ENCODE results near the gene HHATL. TPM values are rescaled to one million over a fixed set of nuclear protein-coding genes. Genes with fewer than 3 reads are reported as not detected.

HHATL gene
- total and polyA plus RNA-seq, 7 donors = 37.0 to 276 (median 166) TPM

- ATAC-seq (no peak), DNase-seq (no peak)
- peaks cover 16% of the 10 kb centered on the region for H3K4me1 ChIP-seq
- peaks cover 15 to 61% of the 10 kb centered on the region in 2 donors for H3K36me3 ChIP-seq (ENCODE audit: insufficient read depth in 1 of 2, low read depth in 1 of 2)
- WGBS, 3 donors = 79 to 84% (median 80%) methylated on average over 5 of the region's 5 CpGs
- H3K27ac ChIP-seq = no peak overlapping the region
- no peaks in the 10 kb centered on the region for H3K9me3 ChIP-seq
- no peaks in the 10 kb centered on the region for H3K27me3 ChIP-seq (ENCODE audit: insufficient read depth in 3 of 3, low read length in 2 of 3)
- TF ChIP-seq, protein P1, sequence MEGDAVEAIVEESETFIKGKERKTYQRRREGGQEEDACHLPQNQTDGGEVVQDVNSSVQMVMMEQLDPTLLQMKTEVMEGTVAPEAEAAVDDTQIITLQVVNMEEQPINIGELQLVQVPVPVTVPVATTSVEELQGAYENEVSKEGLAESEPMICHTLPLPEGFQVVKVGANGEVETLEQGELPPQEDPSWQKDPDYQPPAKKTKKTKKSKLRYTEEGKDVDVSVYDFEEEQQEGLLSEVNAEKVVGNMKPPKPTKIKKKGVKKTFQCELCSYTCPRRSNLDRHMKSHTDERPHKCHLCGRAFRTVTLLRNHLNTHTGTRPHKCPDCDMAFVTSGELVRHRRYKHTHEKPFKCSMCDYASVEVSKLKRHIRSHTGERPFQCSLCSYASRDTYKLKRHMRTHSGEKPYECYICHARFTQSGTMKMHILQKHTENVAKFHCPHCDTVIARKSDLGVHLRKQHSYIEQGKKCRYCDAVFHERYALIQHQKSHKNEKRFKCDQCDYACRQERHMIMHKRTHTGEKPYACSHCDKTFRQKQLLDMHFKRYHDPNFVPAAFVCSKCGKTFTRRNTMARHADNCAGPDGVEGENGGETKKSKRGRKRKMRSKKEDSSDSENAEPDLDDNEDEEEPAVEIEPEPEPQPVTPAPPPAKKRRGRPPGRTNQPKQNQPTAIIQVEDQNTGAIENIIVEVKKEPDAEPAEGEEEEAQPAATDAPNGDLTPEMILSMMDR (IDR thresholded peaks at IDR 0.05) = no peak
- H3K4me3 ChIP-seq = no peak overlapping the region
- intact Hi-C loops (cut with DNase I) = no loop called here
These were observed 54.7 kb downstream of the HHATL start for GRCh38 chr3:42647821-42648459.

Other genes with a start within 250 kb of the HHATL start
- 1 to 10 TPM in 2 of 4 donors, under 1 TPM in 2; 0.37 to 1.8 (median 1.0) TPM for gene VIPR1, start 200.2 kb downstream of the HHATL start, total RNA-seq
- under 1 TPM; 0.28 to 0.95 (median 0.69) TPM for gene VIPR1, start 200.2 kb downstream of the HHATL start, polyA plus RNA-seq
- gene SEC22C, start 120.8 kb downstream of the HHATL start, total RNA-seq = 10 to 100 TPM; 13.0 to 31.0 (median 15.5) TPM
- 10 to 100 TPM; 11.2 to 46.8 (median 15.5) TPM for gene SEC22C, start 120.8 kb downstream of the HHATL start, polyA plus RNA-seq
- 10 to 100 TPM in 1 of 4 donors, 1 to 10 TPM in 3; 8.2 to 11.2 (median 9.5) TPM for gene SS18L2, start 111.9 kb downstream of the HHATL start, total RNA-seq
- 10 to 100 TPM; 16.8 to 31.6 (median 20.1) TPM for gene SS18L2, start 111.9 kb downstream of the HHATL start, polyA plus RNA-seq
- gene NKTR, start 102.1 kb downstream of the HHATL start, total RNA-seq = 10 to 100 TPM; 12.9 to 23.0 (median 17.6) TPM
- gene NKTR, start 102.1 kb downstream of the HHATL start, polyA plus RNA-seq = 10 to 100 TPM in 2 of 3 donors, 1 to 10 TPM in 1; 9.0 to 14.1 (median 11.1) TPM
- gene ZBTB47, start 49.1 kb downstream of the HHATL start, total RNA-seq = 100 to 1,000 TPM in 2 of 4 donors, 10 to 100 TPM in 2; 87.2 to 151 (median 110) TPM
- gene ZBTB47, start 49.1 kb downstream of the HHATL start, polyA plus RNA-seq = 10 to 100 TPM; 41.6 to 90.3 (median 72.6) TPM
- gene KLHL40, start 17.3 kb downstream of the HHATL start, total RNA-seq = 100 to 1,000 TPM; 241 to 923 (median 381) TPM
- 100 to 1,000 TPM; 306 to 822 (median 392) TPM for gene KLHL40, start 17.3 kb downstream of the HHATL start, polyA plus RNA-seq
- 1 to 10 TPM in 1 of 4 donors, under 1 TPM in 3; 0.47 to 1.1 (median 0.62) TPM for gene CCDC13, start 70.5 kb upstream of the HHATL start, total RNA-seq
- 1 to 10 TPM in 1 of 3 donors, under 1 TPM in 2; 0.30 to 1.2 (median 0.66) TPM for gene CCDC13, start 70.5 kb upstream of the HHATL start, polyA plus RNA-seq
- gene HIGD1A, start 101.7 kb upstream of the HHATL start, total RNA-seq = 100 to 1,000 TPM in 2 of 4 donors, 10 to 100 TPM in 2; 81.0 to 118 (median 93.5) TPM
- gene HIGD1A, start 101.7 kb upstream of the HHATL start, polyA plus RNA-seq = 100 to 1,000 TPM; 136 to 169 (median 165) TPM
- gene ACKR2, start 106.6 kb upstream of the HHATL start, total RNA-seq = 1 to 10 TPM in 3 of 4 donors, under 1 TPM in 1; 0.79 to 1.6 (median 1.1) TPM
- under 1 TPM; 0.04 to 0.45 (median 0.25) TPM for gene ACKR2, start 106.6 kb upstream of the HHATL start, polyA plus RNA-seq
- under 1 TPM in 1 of 4 donors, not detected in 3; 0.08 TPM for gene CYP8B1, start 173.1 kb upstream of the HHATL start, total RNA-seq
- not detected for gene CYP8B1, start 173.1 kb upstream of the HHATL start, polyA plus RNA-seq
- 1 to 10 TPM; 1.4 to 3.5 (median 2.1) TPM for gene ZNF662, start 203.3 kb upstream of the HHATL start, total RNA-seq
- gene ZNF662, start 203.3 kb upstream of the HHATL start, polyA plus RNA-seq = under 1 TPM; 0.32 to 0.53 (median 0.37) TPM

Measured in psoas muscle (tissue), 8 donors.